NCI-H524 (cell line): ENCODE results near the gene USP13.

ENCODE experiments used
- DNase-seq, 2 experiments: peaks; one replicate each; lab custom pipeline; 2025; lab: John Stamatoyannopoulos, UW

Gene USP13

GRCh38 chr3:179701176-179701827, 48.5 kb downstream of the USP13 start:
- no peak for DNase-seq

- no peak for DNase-seq
Measured at GRCh38 chr3:179702271-179702947, 49.6 kb downstream of the USP13 start.

- no peak for DNase-seq
Measured at GRCh38 chr3:179703816-179704215, 51.0 kb downstream of the USP13 start.

- peak; percentile 88 to 97 for DNase-seq
Measured at GRCh38 chr3:179706233-179706632, 53.4 kb downstream of the USP13 start.

- no peak for DNase-seq
Measured at GRCh38 chr3:179710079-179710478, 57.2 kb downstream of the USP13 start.

- DNase-seq, result no peak
Measured at GRCh38 chr3:179713643-179714090, 60.8 kb downstream of the USP13 start.

- no peak for DNase-seq
Measured at GRCh38 chr3:179715582-179715981, 62.7 kb downstream of the USP13 start.

GRCh38 chr3:179716226-179716625, 63.4 kb downstream of the USP13 start:
- DNase-seq, result no peak

GRCh38 chr3:179716811-179717210, 64.0 kb downstream of the USP13 start:
- DNase-seq, result no peak

- no peak for DNase-seq
Measured at GRCh38 chr3:179717219-179717618, 64.4 kb downstream of the USP13 start.

GRCh38 chr3:179719048-179719734, 66.4 kb downstream of the USP13 start:
- no peak for DNase-seq

GRCh38 chr3:179720196-179720595, 67.4 kb downstream of the USP13 start:
- no peak for DNase-seq

- DNase-seq, result no peak
Measured at GRCh38 chr3:179723617-179724016, 70.8 kb downstream of the USP13 start.

GRCh38 chr3:179726075-179726699, 73.3 kb downstream of the USP13 start:
- peak in 1 of 2 experiments; percentile 24 for DNase-seq

GRCh38 chr3:179729086-179729485, 76.2 kb downstream of the USP13 start:
- DNase-seq, result peak; percentile 81 to 94

- no peak for DNase-seq
Measured at GRCh38 chr3:179729981-179730380, 77.1 kb downstream of the USP13 start.

- DNase-seq, result no peak
Measured at GRCh38 chr3:179730506-179730905, 77.7 kb downstream of the USP13 start.

- DNase-seq, result no peak
Measured at GRCh38 chr3:179731544-179731943, 78.7 kb downstream of the USP13 start.

- peak in 1 of 2 experiments; percentile 12 for DNase-seq
Measured at GRCh38 chr3:179732661-179733348, 80.0 kb downstream of the USP13 start.

- DNase-seq, result no peak
Measured at GRCh38 chr3:179733797-179734196, 81.0 kb downstream of the USP13 start.

GRCh38 chr3:179734497-179735281, 81.8 kb downstream of the USP13 start:
- no peak for DNase-seq
